ENCODE results near the gene ALK. TPM values are rescaled to one million over a fixed set of nuclear protein-coding genes. Genes with fewer than 3 reads are reported as not detected.

The ALK gene
- total RNA-seq, 1 experiment from 2014 or later, result 0.07 TPM

- no TSS peak for BruUV-seq (replicated peaks)
- Mint-ChIP-seq H3K4me3 (ENCODE audit: unreplicated experiment) (no peak overlapping the region), H3K27me3 (ENCODE audit: insufficient read depth, unreplicated experiment) (peaks cover 29% of the 10 kb centered on the region), H3K36me3 (ENCODE audit: insufficient read depth, unreplicated experiment) (no peaks in the 10 kb centered on the region), H3K27ac (ENCODE audit: low read depth, unreplicated experiment) (no peak overlapping the region), H3K4me1 (ENCODE audit: insufficient read depth, unreplicated experiment) (no peaks in the 10 kb centered on the region), H3K9me3 (ENCODE audit: unreplicated experiment) (peaks cover 13% of the 10 kb centered on the region)
- no peak for DNase-seq (ENCODE audit: unreplicated experiment)
- CTCF ChIA-PET, result interaction anchor here (0.6 kb wide), 1 partner anchor 471 kb away, joined by 5 read pairs; no protein-coding TSS in a partner anchor
- POLR2A ChIA-PET, result no interaction called here
- no peak for TF ChIP-seq CTCF (IDR thresholded peaks at IDR 0.05; ENCODE audit: unreplicated experiment)
- intact Hi-C loops (cut with micrococcal nuclease), result loop anchor here (10.0 kb wide), 1 partner anchor 202 kb away; no protein-coding TSS in a partner anchor
Observed at GRCh38 chr2:29643196-29643595, 278.2 kb downstream of the ALK start.

GRCh38 chr2:29640360-29640759, 281.0 kb downstream of the ALK start:
- Mint-ChIP-seq H3K9me3 (ENCODE audit: unreplicated experiment) (no peaks in the 10 kb centered on the region), H3K27ac (ENCODE audit: low read depth, unreplicated experiment) (no peak overlapping the region), H3K4me3 (ENCODE audit: unreplicated experiment) (no peak overlapping the region), H3K36me3 (ENCODE audit: insufficient read depth, unreplicated experiment) (no peaks in the 10 kb centered on the region), H3K27me3 (ENCODE audit: insufficient read depth, unreplicated experiment) (peaks cover 15% of the 10 kb centered on the region), H3K4me1 (ENCODE audit: insufficient read depth, unreplicated experiment) (no peaks in the 10 kb centered on the region)
- no peak for DNase-seq (ENCODE audit: unreplicated experiment)
- ChIA-PET POLR2A (no interaction called here), CTCF (no interaction called here)
- BruUV-seq (replicated peaks), result no TSS peak
- no peak for TF ChIP-seq CTCF (IDR thresholded peaks at IDR 0.05; ENCODE audit: unreplicated experiment)
- intact Hi-C loops (cut with micrococcal nuclease), result loop anchor here (10.0 kb wide), 1 partner anchor 204 kb away; no protein-coding TSS in a partner anchor

GRCh38 chr2:29638641-29639040, 282.7 kb downstream of the ALK start:
- H3K9me3 Mint-ChIP-seq (ENCODE audit: unreplicated experiment), result no peaks in the 10 kb centered on the region
- CTCF ChIA-PET, result interaction anchor here (0.6 to 1.3 kb wide), 4 partner anchors 55 to 399 kb away, joined by 3 to 6 read pairs (median 4); no protein-coding TSS in a partner anchor
- H3K4me1 Mint-ChIP-seq (ENCODE audit: insufficient read depth, unreplicated experiment), result no peaks in the 10 kb centered on the region
- BruUV-seq (replicated peaks), result no TSS peak
- H3K4me3 Mint-ChIP-seq (ENCODE audit: unreplicated experiment), result no peak overlapping the region
- no peaks in the 10 kb centered on the region for H3K36me3 Mint-ChIP-seq (ENCODE audit: insufficient read depth, unreplicated experiment)
- no peak for TF ChIP-seq CTCF (IDR thresholded peaks at IDR 0.05; ENCODE audit: unreplicated experiment)
- H3K27ac Mint-ChIP-seq (ENCODE audit: low read depth, unreplicated experiment), result no peak overlapping the region
- intact Hi-C loops (cut with micrococcal nuclease), result no loop called here
- POLR2A ChIA-PET, result interaction anchor here (0.5 to 0.7 kb wide), 2 partner anchors 26 to 59 kb away, joined by 3 read pairs; no protein-coding TSS in a partner anchor
- peaks cover 15% of the 10 kb centered on the region for H3K27me3 Mint-ChIP-seq (ENCODE audit: insufficient read depth, unreplicated experiment)
- DNase-seq (ENCODE audit: unreplicated experiment), result no peak

GRCh38 chr2:29634916-29635315, 286.5 kb downstream of the ALK start:
- peaks cover 8% of the 10 kb centered on the region for H3K4me1 Mint-ChIP-seq (ENCODE audit: insufficient read depth, unreplicated experiment)
- intact Hi-C loops (cut with micrococcal nuclease), result no loop called here
- H3K9me3 Mint-ChIP-seq (ENCODE audit: unreplicated experiment), result no peaks in the 10 kb centered on the region
- ChIA-PET POLR2A (no interaction called here), CTCF (no interaction called here)
- no peaks in the 10 kb centered on the region for H3K27me3 Mint-ChIP-seq (ENCODE audit: insufficient read depth, unreplicated experiment)
- no peak for TF ChIP-seq CTCF (IDR thresholded peaks at IDR 0.05; ENCODE audit: unreplicated experiment)
- no TSS peak for BruUV-seq (replicated peaks)
- no peak for DNase-seq (ENCODE audit: unreplicated experiment)
- H3K27ac Mint-ChIP-seq (ENCODE audit: low read depth, unreplicated experiment), result no peak overlapping the region
- H3K36me3 Mint-ChIP-seq (ENCODE audit: insufficient read depth, unreplicated experiment), result no peaks in the 10 kb centered on the region
- no peak overlapping the region for H3K4me3 Mint-ChIP-seq (ENCODE audit: unreplicated experiment)

Data from MCF 10A (cell line).